Measurements from ENCODE around the gene RABEP2. TPM values are rescaled to one million over a fixed set of nuclear protein-coding genes. Genes with fewer than 3 reads are reported as not detected.
"Not testable (repeated sequence)": the region's sequence is repeated elsewhere in the genome, so short reads cannot be mapped to it uniquely, and the experiment has no call there.

Gene RABEP2
- total RNA-seq, 2 experiments from 2014 or later, result 15.7 to 16.5 TPM

DNA sequence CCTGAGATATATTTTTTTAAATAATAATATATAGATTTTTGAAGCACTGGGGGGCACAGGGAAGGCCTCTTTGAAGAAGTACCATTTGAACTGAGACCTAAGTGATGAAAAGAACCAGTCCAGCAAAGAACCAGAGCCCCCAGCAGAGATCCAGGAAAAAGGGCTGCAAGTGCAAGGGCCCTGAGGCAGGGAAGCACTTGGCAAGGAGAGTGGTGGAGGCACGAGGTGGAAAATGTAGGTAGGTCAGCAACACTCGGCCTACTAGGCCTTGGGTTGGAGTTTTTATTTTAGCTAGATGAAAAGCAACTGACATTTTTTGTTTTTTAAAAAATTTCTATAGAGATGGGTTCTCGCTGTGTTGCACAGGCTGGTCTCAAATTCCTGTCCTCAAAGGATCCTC lies 5.2 kb upstream of the RABEP2 start:
- no peak for DNase-seq
- no peaks in the 10 kb centered on the region for H3K27me3 Mint-ChIP-seq
- peaks cover 5% of the 10 kb centered on the region for H3K36me3 Mint-ChIP-seq (ENCODE audit: low read depth)
- ChIA-PET POLR2A (interaction anchor here (1.4 kb wide), 1 partner anchor 67 kb away, joined by 4 read pairs; the partner anchor contains the start of gene SH2B1), CTCF (interaction anchor here (3.1 kb wide), 1 partner anchor 15 kb away, joined by 20 read pairs; no protein-coding TSS in a partner anchor)
- H3K9me3 Mint-ChIP-seq, result no peaks in the 10 kb centered on the region
- H3K27ac Mint-ChIP-seq, result no peak overlapping the region
- H3K4me3 Mint-ChIP-seq, result no peak overlapping the region
- H3K4me1 Mint-ChIP-seq, result peaks cover 21% of the 10 kb centered on the region

DNA sequence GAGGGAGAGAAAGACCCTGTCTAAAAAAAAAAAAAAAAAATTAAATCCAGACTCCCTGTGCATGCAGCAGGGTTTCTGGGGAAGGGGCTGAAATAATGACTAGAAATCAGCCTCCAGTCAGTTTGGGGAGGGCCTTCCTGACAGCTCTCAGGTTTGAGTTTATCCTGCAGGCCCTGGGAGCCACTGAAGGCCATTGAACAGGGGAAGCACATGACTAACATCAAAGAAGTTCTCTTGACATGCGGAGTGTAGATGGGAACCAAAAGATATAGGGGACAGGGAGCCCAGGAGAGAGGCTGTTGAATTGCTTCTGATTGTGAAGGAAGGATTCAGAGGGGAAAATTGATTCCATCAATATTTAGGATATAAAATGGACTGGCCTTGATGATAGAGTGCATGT lies 2.8 kb upstream of the RABEP2 start:
- peaks cover 27% of the 10 kb centered on the region for H3K4me1 Mint-ChIP-seq
- ChIA-PET POLR2A (no interaction called here), CTCF (interaction anchor here (3.0 kb wide), 1 partner anchor 17 kb away, joined by 17 read pairs; no protein-coding TSS in a partner anchor)
- H3K9me3 Mint-ChIP-seq, result no peaks in the 10 kb centered on the region
- no peak overlapping the region for H3K27ac Mint-ChIP-seq
- H3K4me3 Mint-ChIP-seq, result no peak overlapping the region
- peaks cover 10% of the 10 kb centered on the region for H3K36me3 Mint-ChIP-seq (ENCODE audit: low read depth)
- no peaks in the 10 kb centered on the region for H3K27me3 Mint-ChIP-seq
- DNase-seq, result no peak

DNA sequence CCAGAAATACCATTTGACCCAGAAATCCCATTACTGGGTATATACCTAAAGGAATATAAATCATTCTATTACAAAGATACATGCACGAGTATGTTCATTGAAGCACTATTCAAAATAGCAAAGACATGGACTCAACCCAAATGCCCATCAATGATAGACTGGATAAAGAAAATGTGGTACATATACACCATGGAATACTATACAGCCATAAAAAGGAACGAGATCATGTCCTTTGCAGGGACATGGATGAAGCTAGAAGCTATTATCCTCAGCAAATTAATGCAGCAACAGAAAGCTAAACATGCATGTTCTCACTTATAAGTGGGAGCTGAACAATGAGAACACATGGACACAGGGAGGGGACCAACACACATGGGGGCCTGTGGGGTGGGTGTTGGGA lies 1.2 kb upstream of the RABEP2 start:
- H3K27ac Mint-ChIP-seq, result peak overlapping the region; percentile 95
- DNase-seq, H3K9me3 Mint-ChIP-seq, H3K27me3 Mint-ChIP-seq: not testable (repeated sequence)
- peaks cover 12% of the 10 kb centered on the region for H3K36me3 Mint-ChIP-seq (ENCODE audit: low read depth)
- H3K4me3 Mint-ChIP-seq, result peak overlapping the region; percentile 97
- CTCF ChIA-PET, result interaction anchor here (1.2 to 3.0 kb wide), 2 partner anchors 10 to 19 kb away, joined by 6 to 17 read pairs; no protein-coding TSS in a partner anchor
- POLR2A ChIA-PET, result interaction anchor here (0.6 to 2.1 kb wide), 9 partner anchors 10 to 104 kb away, joined by 3 to 12 read pairs (median 5); partner anchors contain the start of gene NFATC2IP
- H3K4me1 Mint-ChIP-seq, result peaks cover 27% of the 10 kb centered on the region

DNA sequence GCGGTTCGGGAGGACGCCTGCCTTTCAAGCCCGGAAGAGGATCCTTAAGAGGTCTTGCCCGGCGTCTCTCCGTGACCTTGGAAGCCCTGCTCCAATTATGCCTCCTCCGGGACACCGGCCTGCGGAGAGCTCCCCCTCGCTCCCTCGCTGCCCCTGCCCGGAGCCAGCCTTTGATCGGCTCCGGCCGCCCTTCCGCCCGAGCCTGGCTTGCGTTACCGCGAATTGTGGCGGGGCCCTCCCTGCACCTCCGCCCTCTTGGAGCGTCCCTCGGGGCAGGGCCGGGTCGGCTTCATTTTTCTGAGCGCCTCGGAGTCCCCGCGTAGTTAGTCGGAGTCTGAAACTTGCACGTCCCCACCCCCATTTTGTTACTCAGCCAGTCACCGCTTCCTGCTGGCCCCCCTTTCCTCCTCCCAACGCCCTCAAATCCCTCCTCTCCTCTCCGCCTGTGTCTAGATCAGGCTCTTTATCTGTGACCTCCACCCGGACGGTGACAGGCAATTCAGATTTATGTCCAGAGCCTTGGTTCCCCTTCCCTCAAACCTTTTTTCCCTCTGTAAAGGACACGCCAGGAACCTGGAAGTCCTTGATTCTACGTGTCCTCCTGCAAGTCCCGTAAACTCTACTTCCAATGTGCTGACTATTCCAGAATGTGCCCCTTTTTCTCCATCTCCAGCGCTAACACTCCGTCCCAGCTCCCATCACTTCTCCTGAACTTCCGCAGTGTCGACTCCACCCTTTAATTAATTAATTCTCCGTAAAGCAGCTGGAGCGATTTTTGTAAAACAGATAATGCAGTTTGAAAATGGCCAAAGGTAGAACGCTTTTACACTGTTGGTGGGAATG lies 569 bp upstream of the RABEP2 start:
- H3K36me3 Mint-ChIP-seq (ENCODE audit: low read depth), result peaks cover 14% of the 10 kb centered on the region
- POLR2A ChIA-PET, result interaction anchor here (0.6 to 2.2 kb wide), 17 partner anchors 11 to 104 kb away, joined by 3 to 14 read pairs (median 5); partner anchors contain the start of genes NFATC2IP, SH2B1, SPNS1 and TUFM

DNA sequence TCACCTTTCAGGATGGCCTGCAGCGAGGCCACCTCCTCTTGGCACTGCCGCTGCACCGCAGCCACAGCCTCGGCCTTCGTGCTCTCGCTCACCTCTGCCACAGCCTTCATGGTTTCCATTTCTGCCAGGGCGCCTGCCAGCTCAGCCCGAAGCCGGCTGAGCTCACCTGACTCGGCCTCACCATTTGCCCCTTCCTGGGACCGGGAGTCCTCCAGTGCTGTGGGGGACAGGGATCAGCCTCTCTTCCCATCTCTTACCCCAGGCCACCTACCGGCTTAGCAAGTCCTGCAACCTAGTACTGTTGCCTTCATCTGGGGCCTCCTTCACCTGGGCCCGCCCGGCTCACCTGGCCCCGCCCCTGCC lies 658 bp downstream of the RABEP2 start:
- Mint-ChIP-seq H3K27ac (peak overlapping the region; percentile 95), H3K36me3 (ENCODE audit: low read depth) (peaks cover 19% of the 10 kb centered on the region), H3K4me3 (peak overlapping the region; percentile 97), H3K27me3 (no peaks in the 10 kb centered on the region), H3K4me1 (peaks cover 20% of the 10 kb centered on the region), H3K9me3 (no peaks in the 10 kb centered on the region)
- DNase-seq, result no peak
- CTCF ChIA-PET, result no interaction called here
- POLR2A ChIA-PET, result interaction anchor here (0.6 to 2.2 kb wide), 10 partner anchors 16 to 102 kb away, joined by 3 to 14 read pairs (median 5); partner anchors contain the start of genes ATXN2L, SH2B1, SPNS1 and TUFM

More for the DNA sequence above, 569 bp upstream of the RABEP2 start:
- Mint-ChIP-seq H3K9me3 (no peaks in the 10 kb centered on the region), H3K27me3 (no peaks in the 10 kb centered on the region), H3K4me3 (peak overlapping the region; percentile 97), H3K4me1 (peaks cover 24% of the 10 kb centered on the region), H3K27ac (peak overlapping the region; percentile 95)
- peak; percentile 83 for DNase-seq
- CTCF ChIA-PET, result interaction anchor here (3.0 kb wide), 1 partner anchor 19 kb away, joined by 17 read pairs; no protein-coding TSS in a partner anchor

DNA sequence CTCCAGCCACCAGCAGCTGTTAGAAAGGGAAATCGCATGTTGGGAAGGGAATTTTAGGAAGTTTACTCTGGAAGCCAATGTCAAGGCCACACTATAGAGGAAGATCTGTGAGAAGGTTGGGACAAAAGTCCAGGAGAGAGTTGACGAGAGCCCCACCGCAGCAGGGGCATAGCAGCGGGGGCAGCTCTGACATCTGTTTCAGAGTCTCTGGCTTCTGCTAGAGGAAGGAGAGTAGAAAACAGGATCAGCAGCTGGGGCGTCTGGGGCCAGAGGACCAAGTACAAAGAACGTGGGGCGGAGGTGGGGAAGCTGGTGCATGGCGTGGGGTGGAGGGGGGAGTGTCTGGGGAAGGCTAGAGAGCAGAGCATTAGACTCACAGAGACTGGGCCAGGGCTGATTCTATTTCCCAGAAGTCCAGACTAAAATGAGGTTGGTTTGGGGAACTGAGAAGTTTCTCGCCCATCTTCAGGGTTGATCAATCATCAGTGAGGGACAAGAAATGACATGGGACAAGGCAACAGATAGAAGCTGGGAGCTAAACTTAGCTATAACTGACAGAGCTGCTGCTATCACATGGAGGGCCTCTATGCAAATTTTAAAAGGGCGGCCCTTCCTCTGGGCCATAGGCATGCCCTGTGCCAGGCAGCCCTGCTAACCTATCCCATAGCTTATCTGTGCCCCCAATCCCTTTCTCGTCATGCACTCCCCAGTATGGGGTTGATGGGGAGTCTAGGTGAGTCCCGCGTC lies 1.2 kb downstream of the RABEP2 start:
- ChIA-PET CTCF (interaction anchor here (1.7 kb wide), 1 partner anchor 21 kb away, joined by 7 read pairs; no protein-coding TSS in a partner anchor), POLR2A (interaction anchor here (0.9 to 2.2 kb wide), 2 partner anchors 61 to 101 kb away, joined by 5 to 14 read pairs; partner anchors contain the start of genes ATXN2L and SH2B1)
- Mint-ChIP-seq H3K4me1 (peaks cover 20% of the 10 kb centered on the region), H3K4me3 (peak overlapping the region; percentile 97), H3K36me3 (ENCODE audit: low read depth) (peaks cover 25% of the 10 kb centered on the region), H3K27ac (peak overlapping the region; percentile 54), H3K27me3 (no peaks in the 10 kb centered on the region), H3K9me3 (no peaks in the 10 kb centered on the region)
- no peak for DNase-seq

DNA sequence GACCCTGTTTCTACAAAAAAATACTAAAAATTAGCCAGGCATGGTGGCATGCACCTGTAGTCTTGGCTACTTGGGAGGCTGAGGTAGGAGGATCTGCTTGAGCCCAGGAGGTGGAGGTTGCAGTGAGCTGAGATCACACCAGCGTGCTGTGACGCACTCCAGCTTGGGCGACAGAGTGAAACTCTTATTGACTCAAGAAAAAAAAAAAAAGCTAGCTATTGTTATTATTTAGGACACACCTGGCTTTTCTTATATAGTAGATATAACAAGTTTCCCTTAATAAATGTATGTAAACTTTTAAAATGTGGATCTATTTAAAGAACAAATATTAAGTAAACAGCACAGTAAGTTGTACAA lies 1.8 kb downstream of the RABEP2 start:
- ChIA-PET POLR2A (interaction anchor here (0.6 to 1.3 kb wide), 2 partner anchors 27 to 50 kb away, joined by 3 read pairs; partner anchors contain the start of gene NFATC2IP), CTCF (interaction anchor here (1.0 to 1.7 kb wide), 2 partner anchors 22 to 54 kb away, joined by 3 to 7 read pairs; no protein-coding TSS in a partner anchor)
- Mint-ChIP-seq H3K4me3 (peak overlapping the region; percentile 50), H3K9me3 (no peaks in the 10 kb centered on the region), H3K27ac (peak overlapping the region; percentile 54), H3K36me3 (ENCODE audit: low read depth) (peaks cover 26% of the 10 kb centered on the region), H3K27me3 (no peaks in the 10 kb centered on the region), H3K4me1 (peaks cover 20% of the 10 kb centered on the region)
- DNase-seq, result no peak

DNA sequence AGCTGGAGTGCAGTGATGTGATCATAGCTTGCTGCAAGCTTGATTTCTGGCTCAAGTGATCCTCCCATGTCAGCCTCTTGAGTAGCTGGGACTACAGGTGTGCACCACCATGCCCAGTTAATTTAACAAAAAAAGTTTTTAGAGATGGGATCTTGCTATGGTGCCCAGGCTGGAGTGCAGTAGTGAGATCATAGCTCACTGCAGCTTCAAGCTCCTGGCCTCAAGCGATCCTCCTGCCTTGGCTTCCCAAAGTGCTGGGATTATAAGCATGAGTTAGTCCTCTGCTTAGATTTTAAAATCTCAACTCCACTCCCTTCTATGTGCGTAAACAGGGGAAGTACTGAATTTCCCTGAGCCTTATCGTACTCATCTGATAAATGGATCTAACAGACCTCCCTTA lies 6.3 kb downstream of the RABEP2 start:
- H3K27ac Mint-ChIP-seq, result no peak overlapping the region
- no peaks in the 10 kb centered on the region for H3K9me3 Mint-ChIP-seq
- no peak overlapping the region for H3K4me3 Mint-ChIP-seq
- H3K27me3 Mint-ChIP-seq, result no peaks in the 10 kb centered on the region
- peaks cover 29% of the 10 kb centered on the region for H3K36me3 Mint-ChIP-seq (ENCODE audit: low read depth)
- DNase-seq, result no peak
- peaks cover 5% of the 10 kb centered on the region for H3K4me1 Mint-ChIP-seq
- POLR2A ChIA-PET, result no interaction called here
- CTCF ChIA-PET, result no interaction called here

DNA sequence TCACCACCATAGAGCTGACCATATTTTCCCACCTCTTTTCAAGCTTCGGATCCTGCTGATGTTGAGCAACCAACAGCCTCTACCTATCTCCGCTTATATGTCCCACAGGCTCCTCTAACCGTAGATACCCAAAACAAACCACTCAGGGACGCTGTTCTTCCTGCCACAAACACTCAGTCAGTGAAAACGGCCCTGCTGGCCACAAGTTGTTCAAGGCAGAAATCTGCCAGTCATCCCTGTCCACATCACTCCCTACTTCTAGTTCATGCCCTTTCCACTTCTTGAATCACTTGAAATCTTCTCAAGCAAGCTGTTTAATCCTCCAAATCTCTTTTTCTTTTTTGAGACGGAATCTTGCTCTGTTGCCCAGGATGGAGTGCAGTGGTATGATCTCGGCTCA lies 7.9 kb downstream of the RABEP2 start:
- no peak overlapping the region for H3K27ac Mint-ChIP-seq
- POLR2A ChIA-PET, result no interaction called here
- DNase-seq, result no peak
- H3K4me1 Mint-ChIP-seq, result peaks cover 1% of the 10 kb centered on the region
- CTCF ChIA-PET, result interaction anchor here (1.2 to 2.0 kb wide), 2 partner anchors 28 to 47 kb away, joined by 4 to 6 read pairs; no protein-coding TSS in a partner anchor
- H3K36me3 Mint-ChIP-seq (ENCODE audit: low read depth), result peaks cover 32% of the 10 kb centered on the region
- no peaks in the 10 kb centered on the region for H3K9me3 Mint-ChIP-seq
- H3K27me3 Mint-ChIP-seq, result no peaks in the 10 kb centered on the region
- no peak overlapping the region for H3K4me3 Mint-ChIP-seq

DNA sequence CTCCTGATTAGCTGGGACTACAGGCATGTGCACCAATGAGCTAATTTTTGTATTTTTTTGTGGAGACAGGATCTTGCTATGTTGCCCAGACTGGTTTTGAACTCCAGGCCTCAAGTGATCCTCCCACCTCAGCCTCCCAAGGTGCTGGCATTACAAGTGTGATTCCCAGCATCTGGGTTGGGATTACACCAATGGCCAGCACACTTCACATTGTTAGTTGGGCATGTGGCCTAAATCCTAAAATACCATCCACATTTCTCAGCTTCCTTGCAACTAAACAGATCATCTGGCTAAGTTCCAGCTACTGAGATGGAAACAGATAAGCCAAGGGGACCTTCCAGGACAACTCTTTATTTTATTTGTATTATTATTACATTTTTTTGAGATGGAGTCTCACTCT lies 9.9 kb downstream of the RABEP2 start:
- Mint-ChIP-seq H3K36me3 (ENCODE audit: low read depth) (peaks cover 29% of the 10 kb centered on the region), H3K27me3 (no peaks in the 10 kb centered on the region), H3K9me3 (no peaks in the 10 kb centered on the region), H3K27ac (no peak overlapping the region), H3K4me1 (no peaks in the 10 kb centered on the region), H3K4me3 (no peak overlapping the region)
- DNase-seq, result no peak
- ChIA-PET POLR2A (interaction anchor here (1.1 to 1.9 kb wide), 2 partner anchors 10 to 93 kb away, joined by 3 to 5 read pairs; partner anchors contain the start of genes ATXN2L and RABEP2), CTCF (no interaction called here)

DNA sequence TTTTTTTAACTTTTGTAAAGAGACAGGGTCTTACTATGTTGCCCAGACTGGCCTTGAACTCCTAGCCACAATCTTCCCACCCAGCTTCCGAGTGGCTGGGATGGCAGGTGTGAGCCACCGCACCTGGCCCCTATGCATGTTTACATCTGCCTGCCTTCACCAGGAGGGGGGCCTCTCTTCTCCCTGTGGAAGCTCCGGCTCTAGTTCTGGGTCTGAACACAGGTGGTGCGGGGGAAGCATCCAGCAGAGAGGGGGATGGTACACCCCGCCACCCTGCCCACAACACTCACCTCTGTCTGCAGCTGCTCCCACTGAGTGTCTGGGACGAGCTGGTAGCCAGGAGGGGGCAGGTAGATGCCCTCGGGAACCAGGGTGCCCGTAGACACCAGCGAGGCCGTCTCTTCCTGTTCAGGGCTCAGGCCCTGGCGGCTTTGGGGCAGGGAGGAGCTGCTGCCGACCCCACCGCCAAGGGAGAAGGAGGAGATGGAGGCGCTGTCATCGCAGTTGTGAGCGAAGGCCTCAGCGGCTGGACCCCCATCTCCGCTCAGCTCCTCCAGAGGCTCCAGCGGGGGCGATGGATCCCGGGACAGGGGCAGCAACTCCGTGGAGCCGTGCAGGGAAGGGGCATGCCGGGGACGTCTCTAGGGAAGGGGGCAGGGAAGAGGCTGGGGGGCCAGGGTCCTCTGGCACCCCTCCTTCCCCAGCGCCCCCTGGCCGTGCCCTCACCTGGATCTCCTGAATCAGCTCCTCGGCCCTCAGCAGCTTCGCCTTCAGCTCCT lies 10.9 kb downstream of the RABEP2 start:
- CTCF ChIA-PET, result no interaction called here
- Mint-ChIP-seq H3K27me3 (no peaks in the 10 kb centered on the region), H3K4me1 (no peaks in the 10 kb centered on the region), H3K9me3 (no peaks in the 10 kb centered on the region), H3K36me3 (ENCODE audit: low read depth) (peaks cover 21% of the 10 kb centered on the region), H3K4me3 (no peak overlapping the region), H3K27ac (no peak overlapping the region)
- DNase-seq, result no peak
- POLR2A ChIA-PET, result interaction anchor here (1.9 kb wide), 1 partner anchor 11 kb away, joined by 5 read pairs; the partner anchor contains the start of gene RABEP2

DNA sequence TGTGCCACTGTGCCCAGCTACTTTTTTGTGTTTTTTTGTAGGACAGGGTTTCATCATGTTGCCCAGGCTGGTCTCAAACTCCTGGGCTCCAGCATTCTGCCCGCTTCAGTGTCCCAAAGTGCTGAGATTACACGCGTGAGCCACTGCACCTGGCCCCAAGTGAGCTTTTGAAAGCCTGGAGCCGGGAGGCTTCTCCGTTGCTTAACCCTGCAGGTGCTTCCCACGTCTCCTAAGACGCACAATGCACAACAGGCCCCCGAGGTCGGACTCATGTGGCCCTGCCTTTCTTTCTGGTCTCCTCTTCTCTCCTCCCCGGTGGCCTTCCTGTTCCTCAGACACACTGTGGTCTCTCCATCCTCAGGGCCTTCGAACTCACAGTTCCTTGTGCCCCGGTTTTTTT lies 12.5 kb downstream of the RABEP2 start:
- peaks cover 17% of the 10 kb centered on the region for H3K36me3 Mint-ChIP-seq (ENCODE audit: low read depth)
- no peaks in the 10 kb centered on the region for H3K27me3 Mint-ChIP-seq
- H3K4me1 Mint-ChIP-seq, result no peaks in the 10 kb centered on the region
- DNase-seq, result no peak
- no peak overlapping the region for H3K4me3 Mint-ChIP-seq
- ChIA-PET CTCF (interaction anchor here (0.7 kb wide), 1 partner anchor 856 kb away, joined by 3 read pairs; no protein-coding TSS in a partner anchor), POLR2A (interaction anchor here (1.6 kb wide), 1 partner anchor 39 kb away, joined by 3 read pairs; no protein-coding TSS in a partner anchor)
- H3K27ac Mint-ChIP-seq, result no peak overlapping the region
- H3K9me3 Mint-ChIP-seq, result no peaks in the 10 kb centered on the region

Measured in activated CD4-positive, alpha-beta memory T cell treated with anti-CD3 and anti-CD28 coated beads, Interleukin-2, amount 10 ng/mL, durations not matched to agents 7 days and 5 days (primary cell).